Renal pelvis (tissue), 4 donors: ENCODE data around the gene ABCG2. TPM values are rescaled to one million over a fixed set of nuclear protein-coding genes. Genes with fewer than 3 reads are reported as not detected.
"Not testable (repeated sequence)": the region's sequence is repeated elsewhere in the genome, so short reads cannot be mapped to it uniquely, and the experiment has no call there.

Experiments
- DNase-seq: peaks from one replicate; pipeline ENCODE4 v3.0.0-alpha.2; 2013
- polyA plus RNA-seq, 3 donors: library from polyadenylated mRNA; unstranded; fragments of 120-200 nt; gene quantifications; one replicate each; pipeline ENCODE4 v1.2.1, GENCODE V29; 2013; ENCODE audit not compliant: insufficient read length in 3 of 3

The ABCG2 gene
- polyA plus RNA-seq, 3 donors, result 5.9 to 6.9 (median 6.3) TPM

DNA sequence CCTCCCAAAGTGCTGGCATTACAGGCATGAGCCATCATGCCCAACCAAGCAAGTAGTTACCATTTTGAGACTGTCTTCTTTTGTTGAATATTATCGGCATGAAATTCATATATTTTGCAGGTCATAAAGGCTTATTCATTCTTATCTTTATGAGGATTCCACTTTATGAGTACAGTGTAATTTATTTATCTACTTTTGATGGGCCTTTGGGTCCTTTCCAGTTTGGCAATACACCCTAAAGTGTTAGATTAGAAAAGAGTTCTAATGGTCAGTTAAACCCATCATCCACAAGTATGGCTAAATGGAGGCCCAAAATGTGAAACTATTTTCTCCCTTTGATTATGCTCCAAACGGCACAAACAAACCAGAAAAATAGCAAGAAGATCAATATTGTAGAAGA is 10.9 kb upstream of the ABCG2 start:
- no peak for DNase-seq

DNA sequence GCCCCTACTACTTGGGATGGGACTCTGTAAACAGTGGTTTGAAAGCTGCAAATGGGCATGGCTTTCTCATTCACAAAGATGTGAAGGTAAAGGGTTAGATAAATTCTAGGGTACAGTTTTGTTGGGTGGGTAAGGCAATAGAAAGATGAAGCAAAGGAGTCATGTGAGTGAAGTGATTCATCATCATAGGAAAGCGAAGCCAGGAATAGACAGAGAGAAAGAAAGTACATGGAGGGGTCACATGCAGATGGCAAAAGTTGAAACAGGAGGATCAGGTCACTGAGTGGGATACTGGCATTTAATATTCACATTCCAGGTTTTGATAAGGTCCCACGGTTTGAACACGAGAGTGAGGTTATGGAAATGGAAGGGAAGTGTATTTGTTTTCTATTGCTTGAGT is 8.2 kb upstream of the ABCG2 start:
- DNase-seq, result no peak

DNA sequence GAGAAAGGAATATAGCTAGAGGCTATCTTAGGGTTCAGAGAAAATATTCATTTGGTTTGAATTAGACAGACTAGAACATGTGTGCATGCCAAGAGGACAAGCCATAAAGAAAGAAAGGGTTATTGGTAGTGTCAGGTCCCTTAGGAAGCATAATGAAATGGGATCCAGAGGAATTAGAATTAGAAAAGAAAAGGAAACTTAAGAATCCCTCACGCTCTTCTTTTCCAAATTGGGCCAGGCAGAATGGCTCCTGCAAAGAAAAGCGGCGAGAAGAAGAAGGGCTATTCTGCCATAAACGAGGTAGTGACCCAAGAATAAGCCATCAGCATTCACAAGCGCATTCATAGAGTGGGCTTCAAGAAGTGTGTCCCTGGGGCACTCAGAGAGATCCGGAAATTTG is 4.9 kb upstream of the ABCG2 start:
- DNase-seq, result no peak

DNA sequence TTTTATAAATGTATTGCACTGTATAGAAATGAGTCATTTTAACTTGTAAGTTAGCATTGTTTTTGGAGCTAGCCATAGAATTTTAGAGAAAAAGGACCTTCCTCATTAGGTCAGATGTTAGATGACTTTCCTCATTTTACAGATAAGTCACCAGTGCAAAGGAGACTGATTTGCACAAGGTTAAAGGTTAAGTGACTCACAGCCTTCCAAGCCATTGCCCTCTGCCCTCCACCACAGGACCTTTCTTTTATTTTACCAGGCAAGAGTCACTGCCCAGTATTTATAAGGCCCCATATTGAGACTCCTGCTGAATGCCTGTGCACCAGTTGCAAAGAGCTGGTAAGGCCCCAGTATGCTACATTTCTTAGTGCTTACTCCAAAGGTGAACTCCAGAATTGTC is 4.2 kb upstream of the ABCG2 start:
- no peak for DNase-seq

DNA sequence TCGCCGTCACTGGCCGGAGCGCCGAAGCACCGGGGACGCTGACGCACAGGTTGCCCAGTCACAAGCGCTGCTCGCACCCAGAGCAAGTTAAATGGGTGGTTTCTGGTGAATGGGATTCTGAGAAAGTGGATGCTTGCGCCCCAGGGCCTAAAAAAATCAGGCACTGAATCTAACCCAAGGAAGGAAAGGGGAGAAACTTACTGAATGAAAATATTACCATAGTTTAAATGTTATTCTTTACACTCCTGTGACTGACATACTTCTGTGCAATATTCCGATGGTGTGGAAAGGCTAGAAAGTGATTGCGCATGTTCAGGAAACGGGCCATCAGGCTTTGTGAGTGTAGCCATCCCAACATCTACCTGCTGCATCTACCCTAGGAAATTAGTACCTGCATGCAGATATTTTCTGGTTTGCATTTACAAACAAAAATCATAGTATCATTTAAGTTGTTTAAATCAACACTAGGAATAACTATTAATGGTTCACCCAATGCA is 838 bp upstream of the ABCG2 start:
- no peak for DNase-seq

DNA sequence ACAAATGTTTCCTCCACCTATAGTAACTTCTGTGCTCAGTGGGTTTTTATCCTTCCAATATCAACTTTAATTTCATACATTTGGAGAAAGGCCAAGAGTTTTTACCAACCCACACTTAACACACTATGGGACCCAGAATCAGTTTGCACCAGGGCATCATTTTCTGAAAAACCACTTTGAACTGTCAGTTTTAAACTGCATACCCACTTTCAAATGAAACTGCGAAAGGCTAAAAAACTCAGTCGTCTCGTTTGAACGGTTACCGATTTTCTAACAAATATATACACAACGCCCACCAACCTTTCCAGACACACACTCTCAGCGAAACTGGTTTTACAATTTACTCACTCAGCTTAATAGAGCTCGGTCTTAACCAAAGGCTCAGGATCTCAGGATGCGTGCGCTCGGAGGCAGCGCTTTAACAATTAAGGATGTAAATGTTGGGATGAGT is 376 bp downstream of the ABCG2 start:
- no peak for DNase-seq

DNA sequence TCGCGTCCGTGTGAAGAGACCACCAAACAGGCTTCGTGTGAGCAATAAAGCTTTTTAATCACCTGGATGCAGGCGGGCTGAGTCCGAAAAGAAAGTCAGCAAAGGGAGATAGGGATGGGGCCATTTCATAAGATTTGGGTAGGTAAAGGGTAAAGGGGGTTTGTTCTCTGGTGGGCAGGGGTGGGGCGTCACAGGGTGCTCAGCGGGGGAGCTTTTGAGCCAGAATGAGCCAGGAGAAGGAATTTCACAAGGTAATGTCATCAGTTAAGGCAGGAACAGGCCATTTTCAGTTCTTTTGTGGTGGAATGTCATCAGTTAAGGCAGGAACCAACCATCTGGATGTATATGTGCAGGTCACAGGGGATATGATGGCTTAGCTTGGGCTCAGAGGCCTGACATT is 6.1 kb downstream of the ABCG2 start:
- DNase-seq, result not testable (repeated sequence)

DNA sequence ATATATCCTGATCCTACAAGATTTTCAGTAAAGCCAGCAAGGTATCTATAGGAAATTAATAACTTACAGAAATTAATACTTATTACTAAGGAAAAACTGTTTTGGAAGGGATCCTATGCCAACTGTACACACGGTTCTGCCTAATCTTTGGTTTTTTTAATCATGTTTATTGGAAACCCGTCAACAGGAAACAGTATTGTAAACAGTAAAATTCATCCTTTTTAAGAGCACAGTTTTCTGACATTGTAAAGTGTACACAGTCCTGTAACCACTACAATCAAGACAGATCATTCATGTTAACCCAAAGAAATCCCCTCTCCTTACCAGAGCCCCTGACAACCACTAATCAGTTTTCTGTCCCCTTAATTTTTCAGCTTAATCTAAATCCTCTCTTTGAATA is 9.9 kb downstream of the ABCG2 start:
- no peak for DNase-seq

GRCh38 chr4:88147799-88148217 is 10.6 kb downstream of the ABCG2 start:
- DNase-seq, result no peak

DNA sequence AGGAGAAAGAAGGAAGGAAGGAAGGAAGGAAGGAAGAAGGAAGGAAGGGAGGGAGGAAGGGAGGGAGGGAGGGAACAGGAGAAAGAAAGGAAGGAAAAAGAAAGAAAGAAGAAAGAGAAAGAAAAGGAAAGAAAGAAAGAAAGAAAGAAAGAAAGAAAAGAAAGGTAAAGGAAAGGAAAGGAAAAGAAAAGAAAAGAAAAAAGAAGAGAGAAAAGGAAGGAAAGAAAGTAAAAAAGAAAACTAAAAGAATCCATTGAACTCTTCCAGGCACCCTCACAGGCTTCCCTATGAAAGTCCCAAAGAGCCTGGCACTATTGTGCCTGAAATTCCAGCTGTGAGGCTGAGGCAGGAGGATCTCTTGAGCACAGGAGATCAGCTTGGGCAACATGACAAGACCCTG is 11.5 kb downstream of the ABCG2 start:
- DNase-seq, result no peak

GRCh38 chr4:88144866-88145300 is 13.6 kb downstream of the ABCG2 start:
- no peak for DNase-seq

GRCh38 chr4:88144048-88144447 is 14.4 kb downstream of the ABCG2 start:
- no peak for DNase-seq

DNA sequence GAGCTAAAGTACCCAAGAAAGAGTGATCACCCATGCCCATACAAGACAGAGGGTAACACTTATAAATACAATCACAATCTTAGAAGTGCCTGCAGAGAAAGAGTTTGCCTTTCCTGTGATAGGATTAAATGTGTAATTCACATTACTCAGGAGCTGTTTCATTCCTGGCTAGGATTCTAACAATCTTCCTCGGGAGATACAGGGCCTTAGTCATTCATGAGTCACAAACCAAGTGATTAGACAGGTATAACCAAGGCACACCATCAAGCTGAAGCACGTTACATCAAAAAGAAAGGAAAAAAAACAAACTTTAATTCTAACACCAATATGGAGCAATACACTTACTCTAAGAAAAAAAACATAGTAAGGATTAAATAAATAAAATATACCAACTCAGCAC is 14.9 kb downstream of the ABCG2 start:
- DNase-seq, result no peak

DNA sequence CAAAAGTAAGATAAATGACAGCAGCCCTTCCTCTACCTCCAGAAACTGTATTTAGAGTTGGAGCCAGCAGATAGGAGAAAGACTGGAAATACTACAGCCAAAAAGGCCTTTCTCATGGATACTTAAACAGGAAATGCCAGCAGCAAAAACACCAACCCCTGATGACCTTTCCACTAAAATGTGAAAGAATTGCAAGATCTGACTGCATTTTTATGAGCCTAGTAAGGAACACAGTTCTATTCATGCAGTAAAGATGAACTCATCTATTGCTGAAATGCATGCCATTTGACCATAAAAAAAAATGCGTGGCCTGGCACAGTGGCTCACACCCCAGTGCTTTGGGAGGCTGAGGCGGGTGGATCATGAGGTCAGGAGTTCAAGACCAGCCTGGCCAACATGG is 19.9 kb downstream of the ABCG2 start:
- DNase-seq, result no peak

GRCh38 chr4:88137112-88137511 is 21.3 kb downstream of the ABCG2 start:
- DNase-seq, result no peak

GRCh38 chr4:88136249-88136648 is 22.2 kb downstream of the ABCG2 start:
- DNase-seq, result no peak

DNA sequence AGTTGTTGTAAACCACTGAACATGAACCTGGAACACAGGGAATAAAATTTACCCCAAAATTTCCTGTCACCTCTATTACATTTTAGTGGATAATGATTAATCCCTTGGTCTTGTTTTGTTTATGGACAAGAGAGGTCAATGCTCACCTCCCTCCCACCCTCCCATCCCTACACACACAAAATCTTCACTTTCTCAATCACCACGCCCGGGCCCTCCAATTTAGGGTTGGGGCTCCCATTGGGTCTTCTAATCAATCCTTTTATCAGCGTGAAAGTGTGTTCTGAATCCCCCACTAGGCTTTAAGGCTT is 23.1 kb downstream of the ABCG2 start:
- no peak for DNase-seq

DNA sequence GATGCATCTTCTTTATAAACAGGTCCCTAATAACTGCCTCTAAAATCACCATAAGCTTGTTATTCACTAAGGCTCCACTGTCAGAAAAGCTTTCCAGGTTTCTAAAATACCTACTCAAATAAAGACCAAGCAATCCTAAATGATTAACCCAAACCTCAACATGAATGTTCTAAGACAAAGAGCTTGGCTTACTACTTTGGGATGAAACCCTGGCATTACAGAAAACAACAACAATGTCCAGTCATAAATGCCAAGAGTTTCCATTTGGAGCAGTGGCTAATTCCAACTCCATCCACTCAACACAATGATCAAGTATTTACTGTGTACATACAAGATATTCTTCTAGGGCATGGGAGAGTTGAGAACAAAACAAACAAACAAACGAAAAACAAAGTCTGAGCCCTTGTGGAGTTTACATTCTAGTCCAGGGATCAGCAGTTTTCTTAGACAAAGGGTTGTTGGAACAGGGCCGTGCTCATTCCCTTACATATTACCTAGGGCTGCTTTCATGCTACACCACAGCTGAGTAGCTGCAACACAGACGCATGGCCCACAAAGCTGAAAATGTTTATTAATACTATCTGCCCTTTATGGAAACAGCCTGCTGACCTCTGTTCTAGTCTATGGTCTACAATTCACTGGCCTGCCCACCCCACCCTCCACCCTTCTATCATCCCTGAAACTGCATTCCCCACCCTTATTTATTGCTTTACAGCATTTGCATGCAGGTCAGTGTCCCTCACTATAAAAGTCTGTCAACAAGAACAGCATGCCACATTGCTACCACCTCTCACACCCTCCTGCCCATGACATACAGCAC is 23.7 kb downstream of the ABCG2 start:
- DNase-seq, result no peak

DNA sequence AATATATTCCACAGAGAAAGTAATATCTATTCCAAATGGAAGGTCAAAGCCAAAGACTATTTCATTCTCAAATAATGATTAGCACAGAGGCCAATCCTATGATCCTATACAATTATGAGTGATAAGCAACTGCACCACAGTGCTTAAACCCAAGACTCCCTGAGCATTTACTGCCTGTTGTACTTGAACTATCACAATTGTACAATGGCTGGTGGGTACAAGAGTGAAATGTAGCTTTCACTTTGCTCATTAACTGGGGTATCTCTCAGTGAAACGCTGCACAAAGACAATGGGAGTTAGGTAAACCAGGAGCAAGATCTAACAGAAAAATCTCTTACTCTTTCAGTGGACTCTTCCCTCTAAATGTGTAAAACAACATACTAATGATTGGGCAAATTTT is 24.3 kb downstream of the ABCG2 start:
- no peak for DNase-seq

DNA sequence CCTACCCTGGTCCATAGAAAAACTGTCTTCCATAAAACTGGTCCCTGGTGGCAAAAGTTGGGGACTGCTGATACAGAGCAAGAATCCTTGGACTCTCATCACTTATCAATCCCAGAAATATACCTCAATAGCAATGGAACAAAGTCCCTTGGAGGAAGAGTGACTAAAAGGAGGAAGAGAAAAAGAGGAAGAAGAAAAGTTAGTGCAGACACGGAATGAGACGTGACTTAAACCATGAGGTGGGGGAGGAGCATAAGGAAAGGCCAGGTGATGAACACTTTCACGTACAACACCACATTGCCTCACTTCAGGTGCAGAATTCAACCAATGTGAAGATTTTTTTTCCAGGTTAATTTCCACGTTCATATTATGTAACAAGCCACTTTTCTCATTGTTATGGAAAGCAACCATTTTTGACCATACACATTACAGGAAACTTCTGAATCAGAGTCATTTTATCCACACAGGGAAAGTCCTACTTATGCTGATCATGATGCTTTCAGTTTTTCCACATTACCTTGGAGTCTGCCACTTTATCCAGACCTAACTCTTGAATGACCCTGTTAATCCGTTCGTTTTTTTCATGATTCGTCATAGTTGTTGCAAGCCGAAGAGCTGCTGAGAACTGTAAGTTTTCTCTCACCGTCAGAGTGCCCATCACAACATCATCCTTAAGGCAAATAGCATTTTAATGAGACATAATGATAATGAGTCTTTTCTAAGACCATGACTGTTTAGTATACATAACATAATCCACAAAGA is 27.7 kb downstream of the ABCG2 start:
- no peak for DNase-seq

GRCh38 chr4:88130003-88130402 is 28.4 kb downstream of the ABCG2 start:
- no peak for DNase-seq

DNA sequence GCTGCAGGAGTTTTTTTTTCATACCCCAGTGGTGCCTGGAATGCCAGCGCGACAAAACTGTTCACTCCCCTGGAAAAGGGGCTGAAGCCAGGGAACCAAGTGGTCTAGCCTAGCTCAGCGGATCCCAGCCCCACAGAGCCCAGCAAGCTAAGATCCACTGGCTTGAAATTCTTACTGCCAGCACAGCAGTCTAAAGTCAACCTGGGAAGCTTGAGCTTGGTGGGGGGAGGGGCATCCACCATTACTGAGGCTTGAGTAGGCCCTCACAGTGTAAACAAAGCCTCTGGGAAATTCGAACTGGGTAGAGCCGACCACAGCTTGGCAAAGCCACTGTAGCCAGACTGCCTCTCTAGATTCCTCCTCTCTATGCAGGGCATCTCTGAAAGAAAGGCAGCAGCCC is 36.2 kb downstream of the ABCG2 start:
- DNase-seq, result not testable (repeated sequence)

GRCh38 chr4:88119943-88120342 is 38.5 kb downstream of the ABCG2 start:
- DNase-seq, result no peak
